Endometrial microvascular endothelial cells (primary cell): Measurements from ENCODE around the gene UMAD1. TPM values are rescaled to one million over a fixed set of nuclear protein-coding genes. Genes with fewer than 3 reads are reported as not detected.
"Not testable (repeated sequence)": the region's sequence is repeated elsewhere in the genome, so short reads cannot be mapped to it uniquely, and the experiment has no call there.

Source experiments
- in situ Hi-C: cut with HindIII; loops from 2 replicates; pipeline ENCODE4 v1.10.0; 2017; ENCODE audit warnings: low sequenced_read_pairs, low pct_unique_long_range_greater_than_20kb; ENCODE audit errors: inconsistent ontology term
- total RNA-seq: library from RNA; depleted of rRNA; stranded (reverse); fragments of >200 nt; gene quantifications from one replicate; pipeline ENCODE4 v1.2.3, GENCODE V29; 2015; ENCODE audit errors: inconsistent ontology term

UMAD1 gene
- total RNA-seq, 1 donor from 2014 or later, result 3.0 TPM

DNA sequence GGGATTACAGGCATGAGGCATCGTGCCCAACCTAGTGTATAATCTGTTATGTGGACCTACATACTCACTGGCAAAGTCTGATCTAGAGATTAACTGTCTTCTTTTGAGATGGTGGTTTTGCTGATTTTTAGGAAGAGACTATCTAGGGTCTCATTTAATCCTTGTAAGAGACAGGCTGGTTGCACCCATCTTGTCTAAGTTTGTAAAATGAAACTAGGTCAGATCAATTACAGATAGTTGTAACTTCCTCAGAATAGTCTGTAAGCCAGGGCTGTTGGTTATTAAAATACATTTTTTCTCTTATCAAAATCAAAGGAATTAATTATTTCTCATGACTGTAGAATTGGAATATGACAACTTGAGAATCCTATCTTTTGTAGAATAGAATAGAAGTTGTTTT is 142.4 kb downstream of the UMAD1 start:
- in situ Hi-C loops, result no loop called here

DNA sequence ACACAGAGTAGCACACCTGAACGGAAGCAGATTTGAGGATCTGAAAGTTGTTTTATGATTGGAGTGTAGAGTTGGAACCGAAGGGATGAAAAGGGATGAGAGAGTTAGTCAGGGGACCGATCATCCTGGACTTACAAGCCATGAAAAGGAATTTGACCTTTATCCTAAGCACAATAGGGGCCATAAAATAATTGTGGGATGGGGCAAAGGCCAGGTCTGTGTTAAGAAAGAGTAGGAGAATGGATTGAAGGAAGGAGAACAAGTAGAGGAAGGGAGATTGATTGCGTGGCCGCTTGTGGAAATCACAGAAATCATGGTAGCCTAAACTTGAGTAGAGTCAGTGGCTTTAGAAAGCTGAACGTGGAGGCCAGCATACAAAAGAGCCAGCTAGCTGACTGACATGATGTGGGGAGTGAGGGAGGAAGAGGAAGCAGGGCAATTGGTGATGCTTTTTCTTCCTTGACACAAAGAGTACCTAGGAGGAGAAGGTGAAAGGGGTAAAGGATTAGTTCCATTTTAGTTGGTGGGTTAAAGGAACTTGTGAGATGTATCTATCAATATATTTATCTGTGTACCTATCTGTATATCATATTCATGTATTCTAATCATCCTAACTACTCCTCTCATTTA is 144.9 kb downstream of the UMAD1 start:
- in situ Hi-C loops, result no loop called here

DNA sequence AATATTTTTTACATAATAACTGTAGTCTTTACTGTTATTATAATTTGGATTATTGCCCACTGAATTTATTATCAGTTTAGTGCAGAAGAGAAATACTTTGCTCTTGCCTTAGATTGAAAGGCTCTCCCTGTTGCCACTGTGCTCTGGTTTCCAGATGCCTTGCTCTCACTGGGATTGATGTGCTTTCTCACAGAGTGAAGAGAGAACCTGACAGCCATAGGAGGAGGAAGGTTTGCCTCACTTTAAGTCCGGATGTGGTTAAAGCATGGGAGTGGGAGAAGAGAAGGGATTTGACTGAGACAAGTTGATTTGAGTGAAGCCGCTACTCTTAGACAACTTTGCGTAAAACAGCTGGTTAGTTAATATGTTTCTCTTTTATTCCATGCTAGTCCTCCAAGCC is 146.0 kb downstream of the UMAD1 start:
- in situ Hi-C loops, result no loop called here

GRCh38 chr7:7789551-7789988 is 149.0 kb downstream of the UMAD1 start:
- in situ Hi-C loops, result no loop called here

DNA sequence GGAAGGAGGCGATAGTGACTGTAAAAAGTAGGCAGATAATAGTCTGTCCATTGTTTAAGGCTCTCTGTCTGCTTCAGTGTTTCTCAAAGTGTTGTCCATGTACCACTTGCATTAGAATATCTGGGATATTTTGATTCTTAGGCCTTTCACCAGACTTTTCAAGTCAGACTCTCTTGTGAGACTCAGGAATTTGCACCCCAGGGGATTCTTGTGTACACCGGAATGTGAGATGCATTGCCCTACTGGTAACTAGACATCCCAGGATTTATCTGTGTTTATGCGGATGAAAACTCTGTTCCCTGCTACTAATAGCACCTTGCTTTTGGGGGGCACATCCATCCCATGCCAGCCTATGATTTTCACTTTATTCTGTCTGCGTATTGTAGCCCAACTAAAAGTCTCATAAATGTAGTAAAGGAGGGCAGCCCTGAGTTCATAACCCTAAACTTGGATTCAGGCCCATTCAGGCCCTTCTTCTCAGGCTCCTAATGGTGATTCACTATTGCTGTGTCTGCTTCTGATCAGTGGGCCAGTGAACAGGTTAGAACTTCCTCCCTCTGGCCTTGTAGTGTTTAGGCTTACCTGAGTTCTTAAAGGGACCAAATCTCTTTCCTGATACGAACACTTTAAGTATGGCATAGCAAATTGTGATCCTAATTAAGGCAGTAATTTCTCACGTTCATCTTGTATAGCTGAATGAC is 149.6 kb downstream of the UMAD1 start:
- in situ Hi-C loops, result no loop called here

DNA sequence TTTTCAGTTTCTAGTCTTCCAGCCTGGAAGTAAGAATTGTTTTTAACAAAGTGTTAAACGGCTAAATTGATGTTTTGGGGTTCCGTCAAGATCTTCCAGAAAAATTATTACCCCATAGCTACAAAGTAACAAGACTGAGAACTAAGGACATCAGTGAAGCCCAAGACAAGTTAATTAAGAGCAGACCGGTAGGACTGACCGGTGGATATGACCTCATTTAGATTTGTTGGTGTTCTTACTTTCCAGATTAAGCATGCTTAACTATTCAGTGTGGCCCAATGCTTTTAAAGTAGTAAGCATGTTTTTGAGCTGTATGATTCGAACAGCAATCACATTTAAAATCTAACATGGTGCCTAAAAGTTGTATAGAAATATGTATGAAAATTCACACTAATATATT is 151.0 kb downstream of the UMAD1 start:
- in situ Hi-C loops, result no loop called here

- in situ Hi-C loops, result no loop called here
These were observed 151.5 kb downstream of the UMAD1 start for GRCh38 chr7:7792056-7792455.

DNA sequence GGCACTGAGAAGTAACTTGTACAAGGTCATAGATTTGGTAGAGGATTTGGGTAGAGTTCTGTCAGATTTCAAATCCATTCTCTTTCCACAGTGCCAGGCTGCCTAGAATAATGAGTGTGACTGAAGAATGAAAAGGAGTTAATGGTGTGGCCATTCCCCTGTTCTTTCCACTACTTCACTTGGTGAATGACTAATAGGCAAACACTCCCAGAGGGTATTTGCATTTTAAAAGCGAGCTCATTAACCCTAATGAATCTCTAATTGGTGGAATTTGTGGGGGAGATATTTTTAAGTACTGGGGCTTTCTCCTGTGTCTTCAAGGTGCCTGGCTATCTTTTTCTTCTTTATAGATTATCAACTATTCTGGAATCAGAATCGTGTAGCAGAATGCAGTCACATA is 152.7 kb downstream of the UMAD1 start:
- in situ Hi-C loops, result no loop called here

GRCh38 chr7:7793921-7794320 is 153.4 kb downstream of the UMAD1 start:
- in situ Hi-C loops, result no loop called here

DNA sequence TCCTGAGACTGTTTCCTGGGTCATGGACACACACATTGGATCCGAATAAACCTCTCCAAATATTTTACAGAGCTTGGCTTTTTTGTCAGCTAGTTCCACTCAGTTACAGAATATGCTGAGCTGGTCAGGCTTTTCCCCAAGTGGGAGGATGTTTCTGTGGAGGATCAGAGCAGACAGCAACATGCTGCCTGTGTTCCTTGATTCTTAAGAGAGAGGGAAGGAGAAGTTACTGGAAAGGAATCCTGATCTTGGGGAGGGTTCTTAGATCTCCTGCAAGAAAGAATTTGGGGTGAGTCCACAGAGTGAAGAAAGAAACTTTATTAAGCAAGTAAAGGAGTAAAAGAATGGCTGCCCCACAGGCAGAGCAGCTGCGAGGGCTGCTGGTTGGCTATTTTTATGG is 154.7 kb downstream of the UMAD1 start:
- in situ Hi-C loops, result no loop called here

GRCh38 chr7:7795630-7796121 is 155.1 kb downstream of the UMAD1 start:
- in situ Hi-C loops, result no loop called here

- in situ Hi-C loops, result no loop called here
These were observed 158.0 kb downstream of the UMAD1 start for GRCh38 chr7:7798510-7798909.

- in situ Hi-C loops, result no loop called here
These were observed 158.6 kb downstream of the UMAD1 start for GRCh38 chr7:7799138-7799537.

- in situ Hi-C loops, result no loop called here
These were observed 162.0 kb downstream of the UMAD1 start for GRCh38 chr7:7802531-7802930.

DNA sequence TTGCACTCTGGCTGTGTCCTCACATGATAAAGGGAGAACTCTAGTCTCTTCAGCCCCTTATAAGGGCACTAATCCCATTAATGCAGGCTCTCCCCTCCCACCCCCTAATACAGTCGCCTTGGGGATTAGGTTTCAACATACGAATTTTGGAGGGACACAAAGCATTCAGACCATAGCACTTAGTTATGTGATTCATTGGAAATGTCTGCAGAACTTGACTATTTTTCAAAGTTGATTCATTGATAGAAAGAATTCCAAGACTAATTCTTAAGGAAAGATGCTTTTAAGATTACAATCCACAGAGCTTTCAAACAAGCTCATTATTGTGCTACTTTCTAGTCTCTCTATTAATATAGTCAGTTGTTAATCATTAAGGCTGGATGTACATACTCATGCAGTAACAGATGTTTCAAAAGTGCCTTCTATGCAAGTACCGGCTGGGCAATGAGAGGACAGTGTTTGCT is 163.2 kb downstream of the UMAD1 start:
- in situ Hi-C loops, result no loop called here

- in situ Hi-C loops, result not testable (repeated sequence)
These were observed 164.3 kb downstream of the UMAD1 start for GRCh38 chr7:7804822-7805221.

- in situ Hi-C loops, result no loop called here
These were observed 165.1 kb downstream of the UMAD1 start for GRCh38 chr7:7805511-7806153.

- in situ Hi-C loops, result no loop called here
These were observed 167.6 kb downstream of the UMAD1 start for GRCh38 chr7:7808156-7808555.

DNA sequence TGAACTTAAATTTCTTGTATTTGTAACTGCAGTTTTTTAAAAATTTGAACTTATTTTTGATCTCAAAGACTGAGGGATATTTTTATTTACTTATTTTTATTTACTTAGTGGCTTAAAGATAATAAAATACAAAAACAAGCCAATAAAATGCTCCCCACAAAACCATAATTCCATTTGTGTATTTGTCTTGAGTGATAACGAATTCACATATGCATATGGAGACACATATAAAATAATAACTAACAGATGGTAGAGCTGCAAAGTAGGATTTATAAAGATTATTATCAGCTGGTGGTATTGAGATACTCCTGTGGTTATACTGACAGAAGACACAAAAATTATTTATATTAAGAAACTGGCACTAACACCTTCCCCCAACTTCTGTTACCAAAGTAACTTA is 168.1 kb downstream of the UMAD1 start:
- in situ Hi-C loops, result no loop called here

DNA sequence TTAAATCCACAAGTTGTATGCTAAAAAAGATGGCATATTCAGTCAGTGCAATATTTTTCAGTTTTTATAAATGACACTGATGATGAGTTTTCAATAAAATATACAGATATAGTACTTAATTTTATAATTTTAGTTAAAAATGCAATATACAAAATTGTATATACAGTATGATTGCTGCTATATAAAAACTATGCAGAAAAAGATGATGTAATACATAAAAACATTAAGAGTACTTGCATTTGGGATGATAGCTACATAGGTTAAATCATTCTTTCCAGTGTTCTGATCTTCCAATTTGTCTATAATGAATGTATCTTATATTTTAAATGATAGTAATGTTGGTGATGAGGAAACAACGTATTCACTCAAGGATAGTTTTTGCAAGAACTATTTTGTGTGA is 169.8 kb downstream of the UMAD1 start:
- in situ Hi-C loops, result no loop called here
